8988T (cell line): ENCODE results near the gene PTPN11.

ENCODE experiments used
- DNase-seq: peaks from one replicate; pipeline ENCODE4 v3.0.0; 2011

The PTPN11 gene

DNA sequence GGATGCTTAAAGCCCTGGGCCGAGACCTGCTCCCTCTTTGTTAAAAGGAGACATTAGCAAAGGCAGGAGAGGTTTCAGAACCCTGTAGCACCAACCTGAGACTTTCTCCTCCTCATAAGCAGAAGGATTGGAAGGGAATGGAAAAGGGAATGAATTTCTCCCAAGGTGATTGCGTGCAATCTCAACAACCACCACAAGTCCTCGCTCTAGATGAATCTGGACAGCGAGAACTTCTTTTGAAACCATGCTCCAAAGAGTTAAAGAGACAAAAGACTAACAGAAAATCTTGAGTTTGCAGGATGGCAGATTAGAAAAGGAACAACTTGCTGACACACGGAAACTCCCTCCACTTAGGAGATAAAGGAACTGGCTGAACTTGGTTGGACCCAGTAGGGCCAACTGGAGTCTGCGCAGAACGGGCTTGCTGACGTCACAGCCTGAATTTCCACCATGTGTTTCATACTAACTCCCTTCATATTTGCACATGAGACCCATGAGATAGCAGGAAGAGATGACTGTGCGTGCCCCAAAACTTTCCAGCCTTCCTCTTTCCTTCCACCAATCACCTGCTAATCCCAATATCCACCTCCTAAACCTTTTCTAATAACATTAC is 137.0 kb downstream of the PTPN11 start:
- DNase-seq = no peak

- no peak for DNase-seq
Measured at GRCh38 chr12:112557951-112558630, 139.3 kb downstream of the PTPN11 start.
